HepG2 (cell line): ENCODE results near the gene PARK7. TPM values are rescaled to one million over a fixed set of nuclear protein-coding genes. Genes with fewer than 3 reads are reported as not detected.

Experiments
- AHR ChIP-seq: IDR thresholded peaks from 2 replicates; pipeline ENCODE4 v1.6.1; 2018; ENCODE audit warnings: missing genetic modification reagents, missing compliant biosample characterization
- ATF4 ChIP-seq, 2 experiments: fragments of 450-650 bp in 1 of 2; sonication (generic) in 1 of 2; formaldehyde crosslinking; IDR thresholded peaks; 2 replicates each; pipeline versions ENCODE4 v1.5.0 to v1.8.0; 2020 to 2022; ENCODE audit warnings: mild to moderate bottlenecking in 1 of 2, missing genetic modification reagents in 1 of 2
- BHLHE40 ChIP-seq: IDR thresholded peaks from 2 replicates; pipeline ENCODE4 v1.6.1; 2011; ENCODE audit warnings: low read length, improper control_type of control experiment
- CCDC6 ChIP-seq: sonication (generic); formaldehyde crosslinking; IDR thresholded peaks from 2 replicates; pipeline ENCODE4 v1.8.1; 2022; ENCODE audit warnings: mild to moderate bottlenecking, missing genetic modification reagents, moderate library complexity
- CREB1 ChIP-seq, 2 experiments: fragments of 450-650 bp in 1 of 2; IDR thresholded peaks; 2 replicates each; pipeline ENCODE4 v1.6.1; 2016 to 2017; ENCODE audit warnings: control low read depth in 1 of 2, mild to moderate bottlenecking in 1 of 2, missing compliant biosample characterization in 1 of 2, missing genetic modification characterization in 1 of 2
- DMAP1 ChIP-seq: IDR thresholded peaks from 2 replicates; pipeline ENCODE4 v1.6.1; 2016
- ESRRA ChIP-seq: sonication (generic); formaldehyde crosslinking; IDR thresholded peaks from 2 replicates; pipeline ENCODE4 v1.5.1; 2020; ENCODE audit warnings: mild to moderate bottlenecking, low read depth, missing genetic modification reagents
- FOXK1 ChIP-seq: sonication (generic); formaldehyde crosslinking; IDR thresholded peaks from 2 replicates; pipeline ENCODE4 v1.4.0; 2020; ENCODE audit warnings: low read depth, missing genetic modification reagents, borderline replicate concordance
- GPBP1L1 ChIP-seq: sonication (generic); formaldehyde crosslinking; IDR thresholded peaks from 2 replicates; pipeline ENCODE4 v1.5.0; 2020; ENCODE audit warnings: mild to moderate bottlenecking, missing genetic modification reagents
- GTF3A ChIP-seq: sonication (generic); formaldehyde crosslinking; conservative IDR thresholded peaks from 2 replicates; pipeline ENCODE4 v1.4.0; 2020; ENCODE audit warnings: mild to moderate bottlenecking, missing genetic modification reagents
- HNF1B ChIP-seq: sonication (generic); formaldehyde crosslinking; IDR thresholded peaks from 2 replicates; pipeline ENCODE4 v1.5.1; 2020; ENCODE audit warnings: mild to moderate bottlenecking, moderate library complexity, missing genetic modification reagents
- KDM6A ChIP-seq: IDR thresholded peaks from 2 replicates; pipeline ENCODE4 v1.6.1; 2016; ENCODE audit warnings: low read depth
- LBX2 ChIP-seq: sonication (generic); formaldehyde crosslinking; IDR thresholded peaks from 2 replicates; pipeline ENCODE4 v1.5.0; 2020; ENCODE audit warnings: missing genetic modification reagents, mild to moderate bottlenecking, borderline replicate concordance
- MED1 ChIP-seq: sonication (generic); formaldehyde crosslinking; IDR thresholded peaks from 2 replicates; pipeline ENCODE4 v1.4.0; 2020; ENCODE audit warnings: missing genetic modification reagents
- MLLT10 ChIP-seq: sonication (generic); formaldehyde crosslinking; IDR thresholded peaks from 2 replicates; pipeline ENCODE4 v1.4.0; 2020; ENCODE audit warnings: missing genetic modification reagents
- NFATC3 ChIP-seq: sonication (generic); formaldehyde crosslinking; IDR thresholded peaks from 2 replicates; pipeline ENCODE4 v1.5.1; 2020; ENCODE audit warnings: mild to moderate bottlenecking, missing genetic modification reagents
- NFKB2 ChIP-seq: sonication (generic); formaldehyde crosslinking; IDR thresholded peaks from 2 replicates; pipeline ENCODE4 v1.4.0; 2020; ENCODE audit warnings: missing genetic modification reagents, borderline replicate concordance
- PTBP1 ChIP-seq: fragments of 200-400 bp; formaldehyde crosslinking; IDR thresholded peaks from 2 replicates; pipeline ENCODE4 v1.6.1; 2018; ENCODE audit warnings: low read length, low read depth; ENCODE audit not compliant: poor library complexity, severe bottlenecking
- SP2 ChIP-seq: sonication (generic); formaldehyde crosslinking; IDR thresholded peaks from 2 replicates; pipeline ENCODE4 v1.5.1; 2020; ENCODE audit warnings: mild to moderate bottlenecking, missing genetic modification reagents
- TAF15 ChIP-seq: fragments of 200-400 bp; formaldehyde crosslinking; IDR thresholded peaks from one replicate; pipeline ENCODE4 v1.6.1; 2018; ENCODE audit warnings: mild to moderate bottlenecking, low read depth, low read length; ENCODE audit not compliant: poor library complexity, severe bottlenecking
- TBX3 ChIP-seq: fragments of 450-650 bp; IDR thresholded peaks from 2 replicates; pipeline ENCODE4 v1.6.1; 2017; ENCODE audit warnings: antibody characterized with exemption, mild to moderate bottlenecking, inconsistent platforms, borderline replicate concordance
- ZNF792 ChIP-seq: IDR thresholded peaks from 2 replicates; pipeline ENCODE4 v1.6.1; 2016
- polyA plus RNA-seq, 8 experiments: library from polyadenylated mRNA; depleted of rRNA in 3 of 8; stranded (reverse) in 7 of 8; unstranded in 1 of 8; fragments of >200 nt; fragmentation: Illumina TruSeq in 4 of 8; extraction: Trizol in 4 of 8; gene quantifications; 2 replicates each; pipeline versions ENCODE4 v1.2.1 to v1.2.3, GENCODE V29; 2011 to 2016; ENCODE audit warnings: low read depth in 4 of 8, missing spikeins in 1 of 8, mixed read lengths in 1 of 8; ENCODE audit not compliant: insufficient read depth in 1 of 8
- total RNA-seq, 5 experiments: library from RNA; depleted of rRNA; stranded (reverse); fragments of >200 nt; fragmentation: Illumina TruSeq; extraction: Trizol; gene quantifications; 2 replicates each; pipeline ENCODE4 v1.2.3, GENCODE V29; 2016; ENCODE audit warnings: low read depth in 1 of 5
- TF ChIP-seq, protein P1 (sequence below): sonication (generic); formaldehyde crosslinking; IDR thresholded peaks from 2 replicates; pipeline ENCODE4 v1.4.0; 2020; ENCODE audit warnings: missing genetic modification reagents, borderline replicate concordance
- TF ChIP-seq, protein P2 (sequence below): sonication (generic); formaldehyde crosslinking; IDR thresholded peaks from 2 replicates; pipeline ENCODE4 v1.5.0; 2020; ENCODE audit warnings: missing genetic modification reagents

Gene PARK7
- total and polyA plus RNA-seq, 2 of the 13 experiments (the other 11 are each of a cell fraction or from before 2014, with no cell fraction given): 212 to 296 TPM

- TF ChIP-seq CREB1 (IDR thresholded peaks at IDR 0.05) (no peak), CREB1 (CRISPR knock-in tag; IDR thresholded peaks at IDR 0.05) (no peak), TBX3 (no peak), PTBP1 (no peak), CCDC6 (CRISPR knock-in tag) (no peak), ZNF792 (CRISPR knock-in tag) (no peak; the same call in 1 of the 2 replicates), NFKB2 (CRISPR knock-in tag) (no peak), LBX2 (CRISPR knock-in tag) (no peak), TAF15 (no peak), MED1 (CRISPR knock-in tag) (peak; percentile 38; the same call in 1 of the 2 replicates), KDM6A (CRISPR knock-in tag) (no peak), GPBP1L1 (CRISPR knock-in tag) (no peak), ESRRA (CRISPR knock-in tag) (0 out of 2 replicates have a peak, but pooled peaks have one; percentile 28), ATF4 (CRISPR knock-in tag; IDR thresholded peaks at IDR 0.05) (no peak), AHR (CRISPR knock-in tag) (no peak), BHLHE40 (0 out of 2 replicates have a peak, but pooled peaks have one; percentile 16), MLLT10 (CRISPR knock-in tag) (no peak), SP2 (CRISPR knock-in tag) (no peak), DMAP1 (CRISPR knock-in tag) (0 out of 2 replicates have a peak, but pooled peaks have one; percentile 27), HNF1B (CRISPR knock-in tag) (peak; percentile 42; the same call in 1 of the 2 replicates), GTF3A (no peak), FOXK1 (CRISPR knock-in tag) (0 out of 2 replicates have a peak, but pooled peaks have one; percentile 41), NFATC3 (CRISPR knock-in tag) (no peak)
- TF ChIP-seq, protein P1, sequence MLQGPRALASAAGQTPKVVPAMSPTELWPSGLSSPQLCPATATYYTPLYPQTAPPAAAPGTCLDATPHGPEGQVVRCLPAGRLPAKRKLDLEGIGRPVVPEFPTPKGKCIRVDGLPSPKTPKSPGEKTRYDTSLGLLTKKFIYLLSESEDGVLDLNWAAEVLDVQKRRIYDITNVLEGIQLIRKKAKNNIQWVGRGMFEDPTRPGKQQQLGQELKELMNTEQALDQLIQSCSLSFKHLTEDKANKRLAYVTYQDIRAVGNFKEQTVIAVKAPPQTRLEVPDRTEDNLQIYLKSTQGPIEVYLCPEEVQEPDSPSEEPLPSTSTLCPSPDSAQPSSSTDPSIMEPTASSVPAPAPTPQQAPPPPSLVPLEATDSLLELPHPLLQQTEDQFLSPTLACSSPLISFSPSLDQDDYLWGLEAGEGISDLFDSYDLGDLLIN (CRISPR knock-in tag): no peak
- TF ChIP-seq, protein P2, sequence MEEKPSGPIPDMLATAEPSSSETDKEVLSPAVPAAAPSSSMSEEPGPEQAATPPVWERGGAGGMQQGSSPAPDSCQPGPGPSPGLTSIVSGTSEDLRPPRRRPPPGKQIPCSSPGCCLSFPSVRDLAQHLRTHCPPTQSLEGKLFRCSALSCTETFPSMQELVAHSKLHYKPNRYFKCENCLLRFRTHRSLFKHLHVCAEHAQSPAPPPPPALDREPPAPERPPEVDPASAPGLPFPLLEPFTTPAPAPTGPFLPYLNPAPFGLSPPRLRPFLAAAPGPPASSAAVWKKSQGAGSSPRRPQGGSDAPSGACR: 0 out of 2 replicates have a peak, but pooled peaks have one; percentile 36
Observed at GRCh38 chr1:7975212-7975865, 13.8 kb downstream of the PARK7 start (continued).
